Mesenchymal stem cell (in vitro differentiated cells and primary cell): ENCODE results near the gene HYAL3.

Experiments used
- DNase-seq: peaks from one replicate; pipeline ENCODE4 v3.0.0-alpha.2; 2013
- H2AFZ ChIP-seq: one replicate; pipeline ENCODE4 v1.6.1; 2013; ENCODE audit warnings: low read depth, mild to moderate bottlenecking, control low read depth, inconsistent platforms, low read length, moderate library complexity
- H2AK5ac ChIP-seq: 2 replicates; pipeline ENCODE4 v1.6.1; 2013; ENCODE audit warnings: low read length, moderate library complexity, mild to moderate bottlenecking, inconsistent platforms; ENCODE audit not compliant: severe bottlenecking
- H2BK120ac ChIP-seq: one replicate; pipeline ENCODE4 v1.6.1; 2013; ENCODE audit warnings: low read depth, mild to moderate bottlenecking, inconsistent platforms, low read length, moderate library complexity
- H2BK12ac ChIP-seq, 2 experiments: one replicate each; pipeline ENCODE4 v1.6.1; 2013; ENCODE audit warnings: inconsistent platforms in 2 of 2, low read length in 2 of 2, mild to moderate bottlenecking in 2 of 2, moderate library complexity in 2 of 2, control low read depth in 1 of 2
- H2BK15ac ChIP-seq: one replicate; pipeline ENCODE4 v1.6.1; 2013; ENCODE audit warnings: mild to moderate bottlenecking, low read depth, inconsistent platforms; ENCODE audit not compliant: poor library complexity, severe bottlenecking
- H2BK5ac ChIP-seq: 2 replicates; pipeline ENCODE4 v1.6.1; 2013; ENCODE audit warnings: low read depth, mild to moderate bottlenecking, low read length, control low read depth, inconsistent platforms; ENCODE audit not compliant: poor library complexity, severe bottlenecking
- H3K14ac ChIP-seq, 2 experiments: one replicate each; pipeline ENCODE4 v1.6.1; 2013; ENCODE audit warnings: inconsistent platforms in 2 of 2, low read length in 2 of 2, control low read depth in 1 of 2, mild to moderate bottlenecking in 1 of 2, moderate library complexity in 1 of 2
- H3K18ac ChIP-seq, 2 experiments: one replicate each; pipeline ENCODE4 v1.6.1; 2013; ENCODE audit warnings: inconsistent platforms in 2 of 2, low read length in 2 of 2, control low read depth in 1 of 2, low read depth in 1 of 2, mild to moderate bottlenecking in 1 of 2
- H3K23ac ChIP-seq, 2 experiments: one replicate each; pipeline ENCODE4 v1.6.1; 2013; ENCODE audit warnings: inconsistent platforms in 2 of 2, low read length in 2 of 2, mild to moderate bottlenecking in 2 of 2, moderate library complexity in 2 of 2, control low read depth in 1 of 2
- H3K27ac ChIP-seq: 2 replicates; pipeline ENCODE4 v1.5.1; 2013; ENCODE audit warnings: mild to moderate bottlenecking, moderate library complexity, low read length, control low read depth, inconsistent platforms; ENCODE audit not compliant: poor library complexity, severe bottlenecking
- H3K27me3 ChIP-seq, 2 experiments: 2 replicates each; pipeline versions ENCODE4 v1.6.1 to v1.7.0; 2013; ENCODE audit warnings: low read length in 2 of 2, mild to moderate bottlenecking in 2 of 2, moderate library complexity in 2 of 2, control low read depth in 1 of 2, inconsistent platforms in 1 of 2; ENCODE audit not compliant: control insufficient read depth in 1 of 2, insufficient read depth in 1 of 2
- H3K36me3 ChIP-seq, 2 experiments: 2 replicates each; pipeline versions ENCODE4 v1.6.1 to v1.7.0; 2013; ENCODE audit warnings: low read length in 2 of 2, control low read depth in 1 of 2, inconsistent platforms in 1 of 2, low read depth in 1 of 2, mild to moderate bottlenecking in 1 of 2; ENCODE audit not compliant: insufficient read depth in 2 of 2, control insufficient read depth in 1 of 2
- H3K4ac ChIP-seq, 2 experiments: one replicate each; pipeline ENCODE4 v1.6.1; 2013; ENCODE audit warnings: inconsistent platforms in 2 of 2, low read length in 2 of 2, mild to moderate bottlenecking in 2 of 2, moderate library complexity in 2 of 2, control low read depth in 1 of 2, low read depth in 1 of 2
- H3K4me1 ChIP-seq: 2 replicates; pipeline ENCODE4 v1.6.1; 2013; ENCODE audit warnings: low read depth, low read length, control low read depth; ENCODE audit not compliant: control insufficient read depth, insufficient read depth
- H3K4me2 ChIP-seq: 2 replicates; pipeline ENCODE4 v1.6.1; 2013; ENCODE audit warnings: low read length, mild to moderate bottlenecking, inconsistent platforms; ENCODE audit not compliant: poor library complexity, severe bottlenecking
- H3K4me3 ChIP-seq, 2 experiments: 2 replicates each; pipeline versions ENCODE4 v1.5.1 to v1.7.0; 2013; ENCODE audit warnings: low read length in 2 of 2, mild to moderate bottlenecking in 2 of 2, control low read depth in 1 of 2, low read depth in 1 of 2; ENCODE audit not compliant: insufficient read depth in 1 of 2
- H3K79me1 ChIP-seq: replicated peaks from 2 replicates; pipeline ENCODE4 v1.6.1; 2013; ENCODE audit warnings: mild to moderate bottlenecking, control low read depth, low read length, inconsistent platforms; ENCODE audit not compliant: poor library complexity, severe bottlenecking
- H3K9ac ChIP-seq: 2 replicates; pipeline ENCODE4 v1.7.0; 2013; ENCODE audit warnings: mild to moderate bottlenecking, low read length, moderate library complexity
- H3K9me3 ChIP-seq: 2 replicates; pipeline ENCODE4 v1.7.0; 2013; ENCODE audit warnings: mild to moderate bottlenecking, low read length; ENCODE audit not compliant: control insufficient read depth
- H4K8ac ChIP-seq: one replicate; pipeline ENCODE4 v1.6.1; 2013; ENCODE audit warnings: inconsistent platforms, mild to moderate bottlenecking, low read length, moderate library complexity
- H4K91ac ChIP-seq: one replicate; pipeline ENCODE4 v1.6.1; 2013; ENCODE audit warnings: mild to moderate bottlenecking, low read length, inconsistent platforms
- WGBS: methylation state at CpG from one replicate; pipeline ENCODE4 v1.1.7; 2013; ENCODE audit warnings: mixed read lengths; 5-methylcytosine and 5-hydroxymethylcytosine counted together

HYAL3 gene

DNA sequence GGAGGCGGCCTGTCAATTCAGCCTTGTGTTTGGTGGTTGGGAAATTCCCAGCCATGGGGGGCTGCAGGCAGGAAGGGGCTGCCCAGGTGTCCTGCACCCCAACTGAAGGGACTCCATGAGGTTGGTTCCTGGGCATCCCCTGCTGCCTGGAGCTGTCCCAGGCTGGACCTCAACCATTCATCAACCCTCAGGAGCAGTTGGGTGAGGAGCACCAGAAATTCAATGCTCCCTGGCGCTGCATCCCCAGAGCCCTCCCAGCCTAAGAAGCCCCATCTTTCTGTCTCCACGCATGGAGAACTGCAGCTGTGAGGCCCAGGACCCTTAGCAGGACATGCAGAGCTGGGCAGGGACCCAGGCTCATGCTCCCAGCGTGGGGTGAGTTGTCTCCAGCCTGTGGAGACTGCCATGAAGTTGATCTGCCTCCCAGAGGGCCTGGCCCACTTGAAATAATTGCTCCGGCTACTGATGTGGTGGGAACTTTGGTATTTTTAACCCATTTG lies 38.2 kb downstream of the HYAL3 start:
- H3K4ac ChIP-seq = peak overlapping the region; percentile 94
- peaks cover 35 to 38% of the 10 kb centered on the region in 2 experiments for H3K36me3 ChIP-seq
- peak overlapping the region; percentile 81 to 96 for H3K18ac ChIP-seq
- H4K91ac ChIP-seq = peak overlapping the region; percentile 99
- H2BK5ac ChIP-seq = no peak overlapping the region
- H3K23ac ChIP-seq = peak overlapping the region in 1 of 2 experiments; percentile 14
- peak overlapping the region; percentile 73 for H2BK15ac ChIP-seq
- H2BK120ac ChIP-seq = peak overlapping the region; percentile 87
- peak overlapping the region in 1 of 2 experiments; percentile 73 for H3K14ac ChIP-seq
- H3K27me3 ChIP-seq = no peaks in the 10 kb centered on the region
- DNase-seq = peak; percentile 68
- H3K9me3 ChIP-seq = no peaks in the 10 kb centered on the region
- no peak overlapping the region for H2AFZ ChIP-seq
- peaks cover 19% of the 10 kb centered on the region for H3K79me1 ChIP-seq
- 73% methylated on average over 5 of the region's 5 CpGs for WGBS
- peak overlapping the region in 1 of 2 experiments; percentile 59 for H2BK12ac ChIP-seq
- H3K27ac ChIP-seq = peak overlapping the region; percentile 91
- peak overlapping the region; percentile 94 for H2AK5ac ChIP-seq
- H4K8ac ChIP-seq = peak overlapping the region; percentile 92
- peak overlapping the region; percentile 79 for H3K4me2 ChIP-seq
- H3K9ac ChIP-seq = peak overlapping the region; percentile 91
- H3K4me3 ChIP-seq = peak overlapping the region in 1 of 2 experiments; percentile 78
- peaks cover 55% of the 10 kb centered on the region for H3K4me1 ChIP-seq

GRCh38 chr3:50260027-50260941 lies 38.9 kb downstream of the HYAL3 start:
- Histone ChIP-seq H3K4ac (peak overlapping the region; percentile 94), H3K14ac (peak overlapping the region in 1 of 2 experiments; percentile 73), H2BK12ac (peak overlapping the region in 1 of 2 experiments; percentile 59), H2BK15ac (peak overlapping the region; percentile 73), H3K27me3 (no peaks in the 10 kb centered on the region), H3K36me3 (peaks cover 39 to 43% of the 10 kb centered on the region in 2 experiments), H2BK120ac (peak overlapping the region; percentile 87), H3K79me1 (peaks cover 20% of the 10 kb centered on the region), H4K91ac (peak overlapping the region; percentile 99), H3K4me2 (peak overlapping the region; percentile 79), H3K9me3 (no peaks in the 10 kb centered on the region), H3K18ac (peak overlapping the region; percentile 81 to 96), H3K4me3 (peak overlapping the region; percentile 54 to 78), H2AFZ (no peak overlapping the region), H2AK5ac (peak overlapping the region; percentile 94), H4K8ac (peak overlapping the region; percentile 92), H3K27ac (peak overlapping the region; percentile 91), H2BK5ac (peak overlapping the region; percentile 92), H3K23ac (peak overlapping the region in 1 of 2 experiments; percentile 98), H3K4me1 (peaks cover 50% of the 10 kb centered on the region), H3K9ac (peak overlapping the region; percentile 91)
- WGBS = 5% methylated on average over 51 of the region's 70 CpGs
- peak; percentile 88 for DNase-seq

GRCh38 chr3:50259432-50260026 lies 39.7 kb downstream of the HYAL3 start:
- H2BK5ac ChIP-seq = no peak overlapping the region
- H3K9ac ChIP-seq = peak overlapping the region; percentile 91
- no peaks in the 10 kb centered on the region for H3K27me3 ChIP-seq
- peaks cover 21% of the 10 kb centered on the region for H3K79me1 ChIP-seq
- H3K36me3 ChIP-seq = peaks cover 47 to 51% of the 10 kb centered on the region in 2 experiments
- peaks cover 52% of the 10 kb centered on the region for H3K4me1 ChIP-seq
- H2BK15ac ChIP-seq = no peak overlapping the region
- no peak overlapping the region for H3K18ac ChIP-seq
- no peak overlapping the region for H3K23ac ChIP-seq
- H3K4me3 ChIP-seq = peak overlapping the region in 1 of 2 experiments; percentile 56
- peak overlapping the region; percentile 37 to 51 for H2BK12ac ChIP-seq
- H3K27ac ChIP-seq = peak overlapping the region; percentile 47
- peak overlapping the region; percentile 50 for H2AK5ac ChIP-seq
- peak overlapping the region; percentile 29 for H4K8ac ChIP-seq
- H3K9me3 ChIP-seq = no peaks in the 10 kb centered on the region
- no peak overlapping the region for H3K14ac ChIP-seq
- no peak for DNase-seq
- WGBS = 65% methylated on average over 18 of the region's 18 CpGs
- no peak overlapping the region for H2AFZ ChIP-seq
- H4K91ac ChIP-seq = no peak overlapping the region
- no peak overlapping the region for H2BK120ac ChIP-seq
- peak overlapping the region; percentile 35 to 47 for H3K4ac ChIP-seq
- H3K4me2 ChIP-seq = no peak overlapping the region

DNA sequence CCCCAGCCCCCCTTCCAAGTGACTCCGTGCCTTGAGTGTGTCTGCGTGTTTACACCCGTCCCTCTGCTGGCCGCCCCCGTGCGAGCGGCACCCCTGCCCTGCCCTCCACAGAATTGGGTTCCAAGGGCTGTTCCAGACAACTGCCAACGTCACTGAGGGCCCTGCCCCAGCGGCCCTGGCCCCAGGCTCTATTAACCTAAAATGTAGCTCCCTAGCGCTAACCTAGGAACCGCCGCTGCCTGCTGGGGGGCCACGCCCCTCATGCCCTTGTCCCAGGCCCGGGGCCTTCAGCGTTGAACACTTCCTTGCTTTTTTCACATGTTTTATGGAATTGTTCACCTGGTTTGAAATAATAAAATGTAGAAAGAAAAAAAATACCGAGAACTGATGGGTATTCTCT lies 40.2 kb downstream of the HYAL3 start:
- 90% methylated on average over 16 of the region's 16 CpGs for WGBS
- H3K79me1 ChIP-seq = peaks cover 21% of the 10 kb centered on the region
- no peak overlapping the region for H2BK120ac ChIP-seq
- no peak overlapping the region for H2AFZ ChIP-seq
- peak overlapping the region; percentile 50 for H2AK5ac ChIP-seq
- peaks cover 52 to 56% of the 10 kb centered on the region in 2 experiments for H3K36me3 ChIP-seq
- H3K27ac ChIP-seq = no peak overlapping the region
- H2BK5ac ChIP-seq = no peak overlapping the region
- H3K4ac ChIP-seq = no peak overlapping the region
- H2BK15ac ChIP-seq = no peak overlapping the region
- no peaks in the 10 kb centered on the region for H3K9me3 ChIP-seq
- no peak overlapping the region for H3K23ac ChIP-seq
- H3K9ac ChIP-seq = peak overlapping the region; percentile 91
- H4K8ac ChIP-seq = no peak overlapping the region
- DNase-seq = no peak
- H3K4me1 ChIP-seq = peaks cover 53% of the 10 kb centered on the region
- H2BK12ac ChIP-seq = no peak overlapping the region
- H3K14ac ChIP-seq = no peak overlapping the region
- H3K18ac ChIP-seq = no peak overlapping the region
- H4K91ac ChIP-seq = no peak overlapping the region
- no peaks in the 10 kb centered on the region for H3K27me3 ChIP-seq
- H3K4me2 ChIP-seq = no peak overlapping the region
- no peak overlapping the region for H3K4me3 ChIP-seq
